ENCODE data around the gene ACAD9. TPM values are rescaled to one million over a fixed set of nuclear protein-coding genes. Genes with fewer than 3 reads are reported as not detected.

ACAD9 gene
- total and polyA plus RNA-seq, 10 of the 15 experiments (the other 5 are each of a cell fraction or from before 2014, with no cell fraction given) = 12.7 to 63.1 (median 43.7) TPM

GRCh38 chr3:128931046-128931445, 51.6 kb downstream of the ACAD9 start (continued):
- TF ChIP-seq RCOR1 (conservative IDR thresholded peaks at IDR 0.05; ENCODE audit: low read depth, low read length) = no peak
- TF ChIP-seq, protein P1, sequence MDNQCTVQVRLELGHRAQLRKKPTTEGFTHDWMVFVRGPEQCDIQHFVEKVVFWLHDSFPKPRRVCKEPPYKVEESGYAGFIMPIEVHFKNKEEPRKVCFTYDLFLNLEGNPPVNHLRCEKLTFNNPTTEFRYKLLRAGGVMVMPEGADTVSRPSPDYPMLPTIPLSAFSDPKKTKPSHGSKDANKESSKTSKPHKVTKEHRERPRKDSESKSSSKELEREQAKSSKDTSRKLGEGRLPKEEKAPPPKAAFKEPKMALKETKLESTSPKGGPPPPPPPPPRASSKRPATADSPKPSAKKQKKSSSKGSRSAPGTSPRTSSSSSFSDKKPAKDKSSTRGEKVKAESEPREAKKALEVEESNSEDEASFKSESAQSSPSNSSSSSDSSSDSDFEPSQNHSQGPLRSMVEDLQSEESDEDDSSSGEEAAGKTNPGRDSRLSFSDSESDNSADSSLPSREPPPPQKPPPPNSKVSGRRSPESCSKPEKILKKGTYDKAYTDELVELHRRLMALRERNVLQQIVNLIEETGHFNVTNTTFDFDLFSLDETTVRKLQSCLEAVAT (IDR thresholded peaks at IDR 0.05) = no peak
- no peak for TF ChIP-seq TAF1 (IDR thresholded peaks at IDR 0.05; ENCODE audit: borderline replicate concordance, low read depth, low read length)
- no peak for TF ChIP-seq HDAC6 (IDR thresholded peaks at IDR 0.05; ENCODE audit: unreplicated experiment)
- no peak for TF ChIP-seq ZBTB4 (CRISPR knock-in tag; IDR thresholded peaks at IDR 0.05)

- Histone ChIP-seq H4K20me1 (ENCODE audit: control insufficient read depth, insufficient read depth) (no peaks in the 10 kb centered on the region), H3K4me2 (ENCODE audit: control insufficient read depth, insufficient read depth) (no peak overlapping the region), H3K4me3 (no peak overlapping the region), H3K79me2 (ENCODE audit: control insufficient read depth, insufficient read depth, low read length) (no peaks in the 10 kb centered on the region), H3K27me3 (replicated peaks in 1 of 2; ENCODE audit: control insufficient read depth in 2 of 2, insufficient read depth in 2 of 2, low read length in 1 of 2) (peaks cover 0 to 2% of the 10 kb centered on the region in 2 experiments; a peak in 2 of 4 replicates), H3K4me1 (ENCODE audit: control insufficient read depth, insufficient read depth, low read length) (no peaks in the 10 kb centered on the region), H3K9me3 (replicated peaks; ENCODE audit: control insufficient read depth, insufficient read depth, low read length) (no peaks in the 10 kb centered on the region), H3K27ac (ENCODE audit: control insufficient read depth, insufficient read depth) (no peak overlapping the region), H2AFZ (ENCODE audit: control insufficient read depth, low read depth, low read length) (no peak overlapping the region), H3K9ac (ENCODE audit: control insufficient read depth, insufficient read depth, low read length) (no peak overlapping the region), H3K36me3 (ENCODE audit: control insufficient read depth in 2 of 2, insufficient read depth in 2 of 2, low read length in 1 of 2) (no peaks in the 10 kb centered on the region)
- no peak for FAIRE-seq
- no peak for ATAC-seq
- CTCF ChIA-PET = no interaction called here
- no TSS peak for BruUV-seq (replicated peaks)
- DNase-seq (ENCODE audit: low read depth, low spot score) = no peak
- WGBS (ENCODE audit: insufficient coverage, insufficient replicate concordance, low lambda C conversion rate, missing lambda C conversion rate) = 25% methylated on average over 12 of the region's 12 CpGs
- POLR2A ChIA-PET = no interaction called here
- RAD21 ChIA-PET (ENCODE audit: unreplicated experiment) = no interaction called here
- intact Hi-C loops (cut with micrococcal nuclease; ENCODE audit: unreplicated experiment) (no loop called here), in situ Hi-C loops (cut with MboI) (no loop called here)
- SMC1A ChIA-PET (ENCODE audit: uncharacterized antibody, unreplicated experiment) = no interaction called here
- TF ChIP-seq ZNF384 (IDR thresholded peaks at IDR 0.05; ENCODE audit: borderline replicate concordance, low read depth, low read length) (no peak), BHLHE40 (IDR thresholded peaks at IDR 0.05; ENCODE audit: borderline replicate concordance in 1 of 2, low read depth in 2 of 2, low read length in 1 of 2) (no peak), SUZ12 (IDR thresholded peaks at IDR 0.05; ENCODE audit: unreplicated experiment) (no peak), RUNX3 (IDR thresholded peaks at IDR 0.05; ENCODE audit: low read length) (no peak), SIN3A (IDR thresholded peaks at IDR 0.05; ENCODE audit: low read depth, low read length) (no peak), CREM (IDR thresholded peaks at IDR 0.05; ENCODE audit: low read depth) (no peak), ZNF217 (IDR thresholded peaks at IDR 0.05) (no peak), JUNB (IDR thresholded peaks at IDR 0.05) (no peak), BMI1 (IDR thresholded peaks at IDR 0.05; ENCODE audit: borderline replicate concordance) (no peak)
- TF ChIP-seq, protein P2, sequence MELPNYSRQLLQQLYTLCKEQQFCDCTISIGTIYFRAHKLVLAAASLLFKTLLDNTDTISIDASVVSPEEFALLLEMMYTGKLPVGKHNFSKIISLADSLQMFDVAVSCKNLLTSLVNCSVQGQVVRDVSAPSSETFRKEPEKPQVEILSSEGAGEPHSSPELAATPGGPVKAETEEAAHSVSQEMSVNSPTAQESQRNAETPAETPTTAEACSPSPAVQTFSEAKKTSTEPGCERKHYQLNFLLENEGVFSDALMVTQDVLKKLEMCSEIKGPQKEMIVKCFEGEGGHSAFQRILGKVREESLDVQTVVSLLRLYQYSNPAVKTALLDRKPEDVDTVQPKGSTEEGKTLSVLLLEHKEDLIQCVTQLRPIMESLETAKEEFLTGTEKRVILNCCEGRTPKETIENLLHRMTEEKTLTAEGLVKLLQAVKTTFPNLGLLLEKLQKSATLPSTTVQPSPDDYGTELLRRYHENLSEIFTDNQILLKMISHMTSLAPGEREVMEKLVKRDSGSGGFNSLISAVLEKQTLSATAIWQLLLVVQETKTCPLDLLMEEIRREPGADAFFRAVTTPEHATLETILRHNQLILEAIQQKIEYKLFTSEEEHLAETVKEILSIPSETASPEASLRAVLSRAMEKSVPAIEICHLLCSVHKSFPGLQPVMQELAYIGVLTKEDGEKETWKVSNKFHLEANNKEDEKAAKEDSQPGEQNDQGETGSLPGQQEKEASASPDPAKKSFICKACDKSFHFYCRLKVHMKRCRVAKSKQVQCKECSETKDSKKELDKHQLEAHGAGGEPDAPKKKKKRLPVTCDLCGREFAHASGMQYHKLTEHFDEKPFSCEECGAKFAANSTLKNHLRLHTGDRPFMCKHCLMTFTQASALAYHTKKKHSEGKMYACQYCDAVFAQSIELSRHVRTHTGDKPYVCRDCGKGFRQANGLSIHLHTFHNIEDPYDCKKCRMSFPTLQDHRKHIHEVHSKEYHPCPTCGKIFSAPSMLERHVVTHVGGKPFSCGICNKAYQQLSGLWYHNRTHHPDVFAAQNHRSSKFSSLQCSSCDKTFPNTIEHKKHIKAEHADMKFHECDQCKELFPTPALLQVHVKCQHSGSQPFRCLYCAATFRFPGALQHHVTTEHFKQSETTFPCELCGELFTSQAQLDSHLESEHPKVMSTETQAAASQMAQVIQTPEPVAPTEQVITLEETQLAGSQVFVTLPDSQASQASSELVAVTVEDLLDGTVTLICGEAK (IDR thresholded peaks at IDR 0.05; ENCODE audit: borderline replicate concordance) = no peak
Observed at GRCh38 chr3:128932516-128933212, 53.2 kb downstream of the ACAD9 start.

Data from GM12878 (cell line).